ENCODE data around the gene DNAJB13.

- TF ChIP-seq POLR2AphosphoS5 (IDR thresholded peaks at IDR 0.05; ENCODE audit: borderline replicate concordance, low read depth, low read length) (no peak), EZH2 (IDR thresholded peaks at IDR 0.05) (no peak)
Observed at GRCh38 chr11:73940801-73941570, 9.8 kb upstream of the DNAJB13 start.

All from SK-N-MC (cell line).